Globus pallidus (tissue), 1 donor: ENCODE data around the gene AKAP13.
"Not testable (repeated sequence)": the region's sequence is repeated elsewhere in the genome, so short reads cannot be mapped to it uniquely, and the experiment has no call there.

Experiments
- DNase-seq: peaks from one replicate; pipeline ENCODE4 v3.0.0-alpha.2; 2015; ENCODE audit warnings: low spot score

The AKAP13 gene

GRCh38 chr15:85500729-85501128 lies 120.3 kb downstream of the AKAP13 start:
- DNase-seq = no peak

GRCh38 chr15:85501574-85501973 lies 121.2 kb downstream of the AKAP13 start:
- no peak for DNase-seq

- no peak for DNase-seq
These were observed 122.9 kb downstream of the AKAP13 start for GRCh38 chr15:85503151-85503799.

GRCh38 chr15:85504749-85505676 lies 124.6 kb downstream of the AKAP13 start:
- DNase-seq = peak; percentile 43

- DNase-seq = no peak
These were observed 126.7 kb downstream of the AKAP13 start for GRCh38 chr15:85507114-85507513.

GRCh38 chr15:85509973-85510372 lies 129.6 kb downstream of the AKAP13 start:
- DNase-seq = no peak

- no peak for DNase-seq
These were observed 134.0 kb downstream of the AKAP13 start for GRCh38 chr15:85514413-85514812.

- DNase-seq = no peak
These were observed 134.8 kb downstream of the AKAP13 start for GRCh38 chr15:85515212-85515611.

GRCh38 chr15:85517086-85517485 lies 136.7 kb downstream of the AKAP13 start:
- DNase-seq = no peak

- no peak for DNase-seq
These were observed 138.8 kb downstream of the AKAP13 start for GRCh38 chr15:85518979-85519761.

- DNase-seq = no peak
These were observed 140.2 kb downstream of the AKAP13 start for GRCh38 chr15:85520650-85521049.

- DNase-seq = no peak
These were observed 143.1 kb downstream of the AKAP13 start for GRCh38 chr15:85523530-85523929.

GRCh38 chr15:85525755-85526154 lies 145.4 kb downstream of the AKAP13 start:
- DNase-seq = no peak

- no peak for DNase-seq
These were observed 147.5 kb downstream of the AKAP13 start for GRCh38 chr15:85527895-85528294.

GRCh38 chr15:85530079-85530478 lies 149.7 kb downstream of the AKAP13 start:
- no peak for DNase-seq

- DNase-seq = no peak
These were observed 150.7 kb downstream of the AKAP13 start for GRCh38 chr15:85531083-85531482.

GRCh38 chr15:85532689-85533088 lies 152.3 kb downstream of the AKAP13 start:
- no peak for DNase-seq

GRCh38 chr15:85534031-85534430 lies 153.6 kb downstream of the AKAP13 start:
- DNase-seq = no peak

GRCh38 chr15:85535533-85536330 lies 155.3 kb downstream of the AKAP13 start:
- not testable (repeated sequence) for DNase-seq

- no peak for DNase-seq
These were observed 155.9 kb downstream of the AKAP13 start for GRCh38 chr15:85536341-85536740.

GRCh38 chr15:85539491-85539890 lies 159.1 kb downstream of the AKAP13 start:
- no peak for DNase-seq
